Measurements from ENCODE around the gene RPGRIP1L. TPM values are rescaled to one million over a fixed set of nuclear protein-coding genes. Genes with fewer than 3 reads are reported as not detected.

The RPGRIP1L gene
- polyA plus RNA-seq, 1 donor: 7.5 TPM

GRCh38 chr16:53549970-53550690 lies 153.5 kb downstream of the RPGRIP1L start:
- peak; percentile 92 for DNase-seq (ENCODE audit: low read depth)

Other genes starting within 250 kb of the RPGRIP1L start
- 48.2 TPM for gene AKTIP, start 200.7 kb downstream of the RPGRIP1L start, polyA plus RNA-seq (ENCODE audit: insufficient read length)
- 53.4 TPM for gene FTO, start 297 bp upstream of the RPGRIP1L start, polyA plus RNA-seq (ENCODE audit: insufficient read length)

Data from forelimb muscle (tissue), 1 donor.